SK-N-MC (cell line): ENCODE data around the gene AGR2.
"Not testable (repeated sequence)": the region's sequence is repeated elsewhere in the genome, so short reads cannot be mapped to it uniquely, and the experiment has no call there.

Experiments
- DNase-seq: peaks from one replicate; pipeline ENCODE4 v3.0.0-alpha.2; 2011; ENCODE audit warnings: low read depth, low spot score
- H3K27ac ChIP-seq: fragments of 200-600 bp; sonication (generic); 2 replicates; pipeline ENCODE4 v1.5.1; 2016; ENCODE audit warnings: mixed run types
- H3K36me3 ChIP-seq: fragments of 200-600 bp; sonication (generic); 2 replicates; pipeline ENCODE4 v1.6.1; 2017; ENCODE audit warnings: antibody characterized with exemption, low read length, mixed read lengths; ENCODE audit not compliant: insufficient read depth
- H3K4me3 ChIP-seq: fragments of 200-600 bp; sonication (generic); 2 replicates; pipeline ENCODE4 v1.5.1; 2016
- H3K9ac ChIP-seq: fragments of 200-600 bp; sonication (generic); 2 replicates; pipeline ENCODE4 v1.8.0; 2017; ENCODE audit warnings: mixed run types, mixed read lengths; ENCODE audit not compliant: insufficient read length
- H3K9me3 ChIP-seq: fragments of 200-600 bp; sonication (generic); 2 replicates; pipeline ENCODE4 v1.6.1; 2017; ENCODE audit warnings: low read depth, mild to moderate bottlenecking, antibody characterized with exemption, low read length, moderate library complexity, mixed read lengths
- EZH2 ChIP-seq: fragments of 200-600 bp; sonication (generic); IDR thresholded peaks from one replicate; pipeline ENCODE4 v1.6.1; 2017; ENCODE audit warnings: antibody characterized with exemption
- FOXP2 ChIP-seq: optimal IDR thresholded peaks from 2 replicates; pipeline ENCODE3; 2011; ENCODE audit warnings: mild to moderate bottlenecking, moderate library complexity; ENCODE audit not compliant: insufficient read depth; ENCODE audit errors: extremely low read length, control extremely low read depth
- POLR2AphosphoS5 ChIP-seq: IDR thresholded peaks from 2 replicates; pipeline ENCODE4 v1.6.1; 2012; ENCODE audit warnings: mild to moderate bottlenecking, low read depth, low read length, borderline replicate concordance

Gene AGR2

DNA sequence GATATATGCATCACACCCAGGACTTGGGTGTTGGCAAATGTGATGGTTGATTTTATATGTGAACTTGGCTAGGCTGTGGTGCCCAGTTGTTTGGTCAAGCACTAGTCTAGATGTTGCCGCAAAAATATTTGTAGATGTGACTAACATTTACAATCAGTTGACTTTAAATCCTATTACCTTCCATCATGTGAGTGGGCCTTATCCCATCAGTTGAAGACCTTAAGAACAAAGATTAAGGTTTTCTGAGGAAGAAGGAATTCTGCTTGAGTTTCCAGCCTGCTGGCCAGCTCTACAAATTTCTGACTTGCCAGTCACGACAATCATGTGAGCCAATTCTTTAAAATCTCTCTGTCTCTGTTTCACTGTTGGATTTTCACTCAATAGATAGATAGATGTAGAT, 30.9 kb downstream of the AGR2 start:
- Histone ChIP-seq H3K9me3 (no peaks in the 10 kb centered on the region), H3K4me3 (no peak overlapping the region), H3K27ac (no peak overlapping the region), H3K9ac (no peak overlapping the region), H3K36me3 (peaks cover under 1% of the 10 kb centered on the region; the same call in 1 of the 2 replicates)
- TF ChIP-seq FOXP2 (no peak), EZH2 (no peak), POLR2AphosphoS5 (no peak)
- DNase-seq: no peak

DNA sequence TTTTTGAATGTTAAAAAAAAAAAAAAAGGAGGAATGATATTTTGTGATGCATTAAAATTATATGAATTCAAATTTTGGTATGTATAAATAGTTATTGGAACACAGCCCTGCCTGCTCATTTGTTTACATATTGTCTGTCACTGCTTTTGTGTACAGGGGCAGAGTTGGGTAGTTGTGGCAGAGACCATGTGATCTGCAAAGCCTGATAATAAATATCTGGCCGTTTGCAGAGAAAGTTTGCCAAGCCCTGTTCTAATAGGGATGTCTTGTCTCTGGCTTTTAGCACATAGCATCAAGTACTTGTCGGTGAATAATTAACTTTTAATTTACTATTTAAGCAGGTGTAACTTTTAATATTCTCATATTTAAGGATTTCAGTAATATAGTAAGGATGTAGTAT, 31.5 kb downstream of the AGR2 start:
- H3K4me3 ChIP-seq: no peak overlapping the region
- no peak for DNase-seq
- TF ChIP-seq EZH2: no peak
- TF ChIP-seq POLR2AphosphoS5: no peak
- no peak for TF ChIP-seq FOXP2
- no peak overlapping the region for H3K27ac ChIP-seq
- 0 out of 2 replicates have a peak, but pooled peaks cover 3% of the 10 kb centered on the region for H3K9me3 ChIP-seq
- no peak overlapping the region for H3K9ac ChIP-seq
- H3K36me3 ChIP-seq: peaks cover 5% of the 10 kb centered on the region

DNA sequence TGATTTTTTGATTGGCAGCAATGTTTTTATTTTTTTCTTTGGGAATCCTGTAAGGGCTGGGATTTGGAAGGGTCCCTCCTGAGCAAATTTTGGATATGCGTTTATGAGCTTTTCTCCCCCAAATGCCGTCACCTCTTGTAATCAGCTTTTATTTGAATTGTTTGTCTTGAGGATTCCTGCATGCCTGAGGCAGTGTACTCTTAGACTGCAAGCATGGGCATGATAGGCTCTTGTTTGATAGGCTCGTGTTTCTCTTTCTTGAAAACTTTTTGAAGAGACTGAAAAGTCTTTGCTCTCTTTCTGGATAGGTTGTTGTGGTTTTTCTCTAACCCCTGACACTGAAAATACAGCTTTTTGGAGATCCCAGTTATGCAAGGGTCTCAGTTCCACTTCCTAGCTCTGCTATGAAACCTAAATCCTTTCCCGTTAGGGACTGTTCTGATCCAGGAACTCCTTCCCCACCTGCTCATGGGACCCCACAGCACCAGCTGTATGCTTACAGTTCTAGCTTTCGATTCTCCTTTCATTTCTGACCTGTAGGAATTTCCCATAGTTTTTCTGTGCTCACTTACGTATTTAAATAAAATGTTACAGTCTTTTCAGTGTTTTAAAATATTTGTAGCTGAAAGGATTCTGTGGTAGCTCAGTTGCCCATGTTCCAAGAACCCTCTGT, 34.0 kb downstream of the AGR2 start:
- no peak overlapping the region for H3K9ac ChIP-seq
- H3K27ac ChIP-seq: 0 out of 2 replicates have a peak overlapping the region, but pooled peaks have one; percentile 3
- H3K9me3 ChIP-seq: 0 out of 2 replicates have a peak, but pooled peaks cover 3% of the 10 kb centered on the region
- no peak for TF ChIP-seq EZH2
- TF ChIP-seq POLR2AphosphoS5: no peak
- TF ChIP-seq FOXP2: no peak
- H3K36me3 ChIP-seq: peaks cover 8% of the 10 kb centered on the region
- no peak for DNase-seq
- peak overlapping the region; percentile 49 for H3K4me3 ChIP-seq

DNA sequence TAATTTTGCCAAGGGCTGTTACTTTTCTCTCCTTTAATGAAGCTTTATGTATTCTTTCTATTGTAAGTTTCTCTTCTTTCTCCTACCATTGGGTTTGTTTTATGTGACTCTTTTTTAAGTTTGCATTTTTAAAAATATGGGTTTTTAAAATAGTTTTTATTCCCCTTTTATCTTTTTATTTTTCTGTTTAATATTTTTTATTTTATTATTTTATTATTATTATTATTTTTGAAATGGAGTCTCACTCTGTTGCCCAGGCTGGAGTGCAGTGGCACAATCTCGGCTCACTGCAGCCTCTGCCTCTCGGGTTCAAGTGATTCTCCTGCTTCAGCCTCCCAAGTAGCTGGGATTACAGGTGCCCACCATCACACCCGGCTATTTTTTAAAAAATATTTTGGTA, 34.8 kb downstream of the AGR2 start:
- H3K27ac ChIP-seq: not testable (repeated sequence)

DNA sequence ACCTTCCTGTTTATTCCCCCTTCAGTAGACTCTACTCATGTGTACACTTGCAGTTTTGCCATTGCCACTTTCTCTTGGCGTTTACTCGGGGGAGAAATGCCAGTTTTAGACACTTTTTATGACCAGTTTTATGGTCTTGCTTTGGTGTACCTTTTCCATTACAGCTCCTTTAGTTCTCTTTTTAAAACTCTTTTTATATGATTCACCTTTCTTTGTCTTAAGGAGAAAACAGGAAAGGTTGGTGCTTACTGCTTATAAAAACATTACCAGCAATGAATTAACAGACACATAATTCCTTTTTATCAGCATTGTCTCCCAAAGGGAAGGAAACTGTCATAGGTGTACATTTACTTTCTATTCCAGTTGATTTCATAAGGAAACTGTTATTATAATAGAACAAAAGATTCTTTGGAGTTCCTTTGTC, 39.4 kb downstream of the AGR2 start:
- no peak for DNase-seq
- Histone ChIP-seq H3K9me3 (0 out of 2 replicates have a peak, but pooled peaks cover 3% of the 10 kb centered on the region), H3K4me3 (no peak overlapping the region), H3K27ac (no peak overlapping the region), H3K36me3 (peaks cover 10% of the 10 kb centered on the region), H3K9ac (no peak overlapping the region)
- TF ChIP-seq FOXP2: no peak
- TF ChIP-seq EZH2: no peak
- TF ChIP-seq POLR2AphosphoS5: no peak

More for the DNA sequence above, 34.8 kb downstream of the AGR2 start:
- not testable (repeated sequence) for H3K9ac ChIP-seq, H3K4me3 ChIP-seq, H3K9me3 ChIP-seq, H3K36me3 ChIP-seq, DNase-seq

DNA sequence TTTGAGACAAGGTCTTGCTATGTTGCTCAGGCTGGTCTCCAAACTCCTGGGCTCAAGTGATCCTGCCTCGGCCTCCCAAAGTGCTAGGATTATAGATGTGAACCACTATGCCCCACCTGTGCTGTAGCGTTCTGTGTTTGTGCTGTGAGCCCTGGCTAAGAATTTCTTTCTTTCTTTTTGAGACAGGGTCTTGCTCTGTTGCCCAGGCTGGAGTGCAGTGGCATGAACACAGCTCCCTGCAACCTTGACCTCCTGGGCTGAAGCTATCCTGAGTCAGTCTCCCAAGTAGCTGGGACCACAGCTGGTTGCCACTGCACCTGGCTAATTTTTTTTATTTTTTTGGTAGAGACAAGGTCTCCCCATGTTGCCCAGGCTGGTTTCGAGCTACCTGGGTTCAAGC, 39.9 kb downstream of the AGR2 start:
- no peak overlapping the region for H3K27ac ChIP-seq
- H3K4me3 ChIP-seq: no peak overlapping the region
- peaks cover 10% of the 10 kb centered on the region for H3K36me3 ChIP-seq
- DNase-seq: no peak
- no peak for TF ChIP-seq EZH2
- TF ChIP-seq FOXP2: no peak
- no peak for TF ChIP-seq POLR2AphosphoS5
- H3K9me3 ChIP-seq: 0 out of 2 replicates have a peak, but pooled peaks cover 3% of the 10 kb centered on the region
- H3K9ac ChIP-seq: no peak overlapping the region

DNA sequence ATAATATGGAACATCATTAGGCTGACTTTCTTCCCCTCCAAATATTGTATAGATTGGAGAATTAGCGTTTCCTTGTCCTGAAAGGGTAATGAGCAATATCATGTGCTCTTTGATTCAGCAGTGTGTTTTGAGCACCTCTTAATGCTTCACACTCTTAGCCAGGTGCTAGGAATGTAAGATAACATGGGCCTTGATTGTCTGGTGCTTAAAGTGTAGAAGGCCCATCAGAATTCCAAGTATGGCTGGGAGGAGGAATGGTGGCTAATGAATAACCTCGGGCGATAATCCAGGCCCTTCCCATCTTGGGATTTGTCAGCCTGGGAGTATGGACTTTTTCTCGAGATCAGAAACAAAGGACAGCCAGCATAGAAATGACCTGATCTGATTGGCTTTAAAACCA, 42.6 kb downstream of the AGR2 start:
- H3K9ac ChIP-seq: no peak overlapping the region
- DNase-seq: no peak
- H3K27ac ChIP-seq: no peak overlapping the region
- H3K4me3 ChIP-seq: no peak overlapping the region
- H3K36me3 ChIP-seq: 0 out of 2 replicates have a peak, but pooled peaks cover 2% of the 10 kb centered on the region
- no peaks in the 10 kb centered on the region for H3K9me3 ChIP-seq
- TF ChIP-seq POLR2AphosphoS5: no peak
- TF ChIP-seq EZH2: no peak
- TF ChIP-seq FOXP2: no peak

DNA sequence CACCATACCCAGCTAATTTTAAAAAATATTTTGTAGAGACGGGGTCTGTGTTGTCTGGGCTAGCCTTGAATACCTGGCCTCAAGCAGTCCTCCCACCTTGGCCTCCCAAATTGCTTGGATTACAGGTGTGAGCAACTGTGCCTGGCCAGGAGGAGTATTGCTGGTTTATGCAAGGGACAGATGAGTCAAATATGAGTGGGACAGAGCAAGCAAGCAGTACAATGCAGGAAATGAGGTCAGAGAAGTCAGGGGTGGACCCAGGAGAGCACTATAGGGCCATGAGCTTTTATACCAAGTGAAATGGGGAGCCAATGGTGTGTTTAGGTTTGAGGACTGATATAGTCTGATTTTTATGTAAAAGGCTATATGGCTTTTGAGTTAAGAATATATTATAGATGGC, 45.0 kb downstream of the AGR2 start:
- no peaks in the 10 kb centered on the region for H3K9me3 ChIP-seq
- no peak for DNase-seq
- TF ChIP-seq EZH2 (no peak), POLR2AphosphoS5 (no peak), FOXP2 (no peak)
- H3K4me3 ChIP-seq: no peak overlapping the region
- H3K27ac ChIP-seq: no peak overlapping the region
- no peak overlapping the region for H3K9ac ChIP-seq
- 0 out of 2 replicates have a peak, but pooled peaks cover 2% of the 10 kb centered on the region for H3K36me3 ChIP-seq

DNA sequence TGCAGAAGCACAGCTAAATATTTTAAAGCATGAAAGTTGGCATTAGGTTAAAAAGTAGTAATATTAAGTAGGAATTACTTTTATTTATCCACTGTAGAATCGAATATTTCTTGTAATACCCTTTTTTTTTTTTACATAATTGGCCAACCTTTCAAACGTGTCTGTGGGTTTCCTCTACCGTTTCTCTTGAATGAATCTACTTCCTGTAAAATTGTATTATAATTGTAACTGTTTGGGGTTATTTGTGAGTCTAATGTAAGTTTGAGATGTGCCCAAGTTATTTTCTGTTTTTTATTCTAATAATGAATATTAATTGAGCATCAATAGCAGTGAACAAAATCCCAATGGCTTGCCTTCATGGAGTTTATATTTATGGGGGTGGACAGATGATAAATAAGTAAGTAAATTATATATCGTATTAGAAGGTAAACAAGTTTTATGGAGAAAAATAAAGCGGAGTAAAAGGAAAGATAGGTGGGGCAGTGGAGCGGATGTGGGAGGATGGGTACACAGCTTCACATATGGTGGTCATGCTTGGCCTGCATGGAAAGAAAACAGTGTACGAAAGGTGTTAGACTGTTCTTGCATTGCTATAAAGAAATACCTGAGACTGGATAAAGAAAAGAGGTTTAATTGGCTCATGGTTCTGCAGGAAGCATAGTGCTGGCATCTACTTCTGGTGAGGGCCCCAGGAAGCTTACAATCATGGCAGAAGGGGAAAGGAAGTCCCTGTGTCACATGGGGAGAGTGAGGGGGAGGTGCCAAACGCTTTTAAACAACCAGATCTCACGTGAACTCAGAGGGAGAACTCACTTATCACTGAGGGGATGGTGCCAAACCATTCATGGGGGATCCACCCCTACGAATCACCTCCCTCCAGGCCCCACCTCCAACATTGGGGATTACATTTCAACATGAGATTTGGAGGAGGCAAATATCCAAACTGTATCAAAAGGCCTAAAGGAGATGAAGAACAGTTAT, 45.9 kb downstream of the AGR2 start:
- H3K4me3 ChIP-seq: no peak overlapping the region

More for the DNA sequence above, 45.9 kb downstream of the AGR2 start:
- TF ChIP-seq FOXP2 (no peak), EZH2 (no peak), POLR2AphosphoS5 (no peak)
- 0 out of 2 replicates have a peak, but pooled peaks cover 2% of the 10 kb centered on the region for H3K36me3 ChIP-seq
- H3K9ac ChIP-seq: no peak overlapping the region
- DNase-seq: no peak
- H3K9me3 ChIP-seq: no peaks in the 10 kb centered on the region
- H3K27ac ChIP-seq: no peak overlapping the region
